Measurements from ENCODE around the gene SH3BP4. TPM values are rescaled to one million over a fixed set of nuclear protein-coding genes. Genes with fewer than 3 reads are reported as not detected.
A peak's percentile ranks its signal among the peaks of the same experiment; 100 is the strongest.

Gene SH3BP4
- total and polyA plus RNA-seq, 2 of the 13 experiments (the other 11 are each of a cell fraction or from before 2014, with no cell fraction given): 34.6 to 99.1 TPM

GRCh38 chr2:234979204-234980167 lies 27.7 kb downstream of the SH3BP4 start (continued):
- TF ChIP-seq SAP130 (CRISPR knock-in tag; IDR thresholded peaks at IDR 0.05; ENCODE audit: low read depth) (peak; percentile 9; the same call in 1 of the 2 replicates), ZMYM4 (CRISPR knock-in tag; IDR thresholded peaks at IDR 0.05) (no peak), ZNF512 (CRISPR knock-in tag; IDR thresholded peaks at IDR 0.05) (peak; percentile 78; the same call in 1 of the 2 replicates), ZNF772 (CRISPR knock-in tag; IDR thresholded peaks at IDR 0.05) (0 out of 2 replicates have a peak, but pooled peaks have one; percentile 54), GATAD1 (CRISPR knock-in tag; IDR thresholded peaks at IDR 0.05) (no peak), ZNF556 (CRISPR knock-in tag; IDR thresholded peaks at IDR 0.05; ENCODE audit: borderline replicate concordance) (peak; percentile 58; the same call in 1 of the 2 replicates), CHD4 (IDR thresholded peaks at IDR 0.05; ENCODE audit: borderline replicate concordance, low read length) (peak; percentile 74; the same call in 1 of the 2 replicates), SP2 (CRISPR knock-in tag; IDR thresholded peaks at IDR 0.05) (no peak), ZNF597 (CRISPR knock-in tag; IDR thresholded peaks at IDR 0.05) (no peak), TBL1XR1 (IDR thresholded peaks at IDR 0.05; ENCODE audit: borderline replicate concordance, low read length, partially characterized antibody) (no peak), CBX5 (CRISPR knock-in tag; IDR thresholded peaks at IDR 0.05; ENCODE audit: borderline replicate concordance) (0 out of 2 replicates have a peak, but pooled peaks have one; percentile 15), ZBTB3 (CRISPR knock-in tag; IDR thresholded peaks at IDR 0.05; ENCODE audit: borderline replicate concordance, low read depth) (peak; percentile 61; the same call in 1 of the 2 replicates), FOXA3 (CRISPR knock-in tag; IDR thresholded peaks at IDR 0.05) (0 out of 2 replicates have a peak, but pooled peaks have one; percentile 37), HNF4A (CRISPR knock-in tag; IDR thresholded peaks at IDR 0.05) (peak; percentile 6; the same call in 1 of the 2 replicates), LCORL (IDR thresholded peaks at IDR 0.05) (peak; percentile 11; the same call in 1 of the 2 replicates), LCORL (CRISPR knock-in tag; IDR thresholded peaks at IDR 0.05) (no peak), ARID5B (CRISPR knock-in tag; IDR thresholded peaks at IDR 0.05) (peak; percentile 82), KDM1A (CRISPR knock-in tag; IDR thresholded peaks at IDR 0.05) (0 out of 2 replicates have a peak, but pooled peaks have one; percentile 13)

Measured in HepG2 (cell line).